Activated CD8-positive, alpha-beta T cell treated with anti-CD3 and anti-CD28 coated beads, Interleukin-2, amount 10 ng/mL, durations not matched to agents 7 days and 5 days (primary cell): ENCODE data around the gene CA9. TPM values are rescaled to one million over a fixed set of nuclear protein-coding genes. Genes with fewer than 3 reads are reported as not detected.
"Not testable (repeated sequence)": the region's sequence is repeated elsewhere in the genome, so short reads cannot be mapped to it uniquely, and the experiment has no call there.

ENCODE experiments used
- ATAC-seq: fragments of 150-1000 bp; cut with Tn5 transposase; one replicate; pipeline ENCODE4 v1.10.0; 2021; ENCODE audit warnings: moderate library complexity
- CTCF ChIA-PET: fragments of 350-600 bp; sonication (Branson Sonifier 250); formaldehyde crosslinking; loops from one replicate; lab custom pipeline; 2021; ENCODE audit warnings: antibody characterized with exemption; lab: Charles Lee
- POLR2A ChIA-PET: fragments of 350-600 bp; sonication (Branson Sonifier 250); formaldehyde crosslinking; loops from one replicate; lab custom pipeline; 2021; ENCODE audit warnings: antibody characterized with exemption; lab: Charles Lee
- DNase-seq: peaks from one replicate; pipeline ENCODE4 v3.0.0-alpha.2; 2020
- H3K27ac Mint-ChIP-seq: one replicate; pipeline ENCODE4 v1.8.0; 2021; ENCODE audit warnings: mild to moderate bottlenecking, mixed read lengths
- H3K27me3 Mint-ChIP-seq: one replicate; pipeline ENCODE4 v1.8.0; 2021; ENCODE audit warnings: low read depth, mixed read lengths
- H3K36me3 Mint-ChIP-seq: one replicate; pipeline ENCODE4 v1.8.0; 2021; ENCODE audit warnings: low read depth, mixed read lengths
- H3K4me1 Mint-ChIP-seq: one replicate; pipeline ENCODE4 v1.8.0; 2021; ENCODE audit warnings: low read depth, mixed read lengths
- H3K4me3 Mint-ChIP-seq: one replicate; pipeline ENCODE4 v1.8.0; 2021; ENCODE audit warnings: mild to moderate bottlenecking, mixed read lengths
- H3K9me3 Mint-ChIP-seq: one replicate; pipeline ENCODE4 v1.8.0; 2022; ENCODE audit warnings: mixed read lengths; ENCODE audit not compliant: insufficient read depth
- total RNA-seq, 2 experiments: library from RNA; stranded (reverse); gene quantifications; one replicate each; pipeline ENCODE4 v1.2.3, GENCODE V29; 2021

Gene CA9
- total RNA-seq = 1 to 10 TPM in 1 of 2 experiments, under 1 TPM in 1; 0.50 to 1.3 TPM

DNA sequence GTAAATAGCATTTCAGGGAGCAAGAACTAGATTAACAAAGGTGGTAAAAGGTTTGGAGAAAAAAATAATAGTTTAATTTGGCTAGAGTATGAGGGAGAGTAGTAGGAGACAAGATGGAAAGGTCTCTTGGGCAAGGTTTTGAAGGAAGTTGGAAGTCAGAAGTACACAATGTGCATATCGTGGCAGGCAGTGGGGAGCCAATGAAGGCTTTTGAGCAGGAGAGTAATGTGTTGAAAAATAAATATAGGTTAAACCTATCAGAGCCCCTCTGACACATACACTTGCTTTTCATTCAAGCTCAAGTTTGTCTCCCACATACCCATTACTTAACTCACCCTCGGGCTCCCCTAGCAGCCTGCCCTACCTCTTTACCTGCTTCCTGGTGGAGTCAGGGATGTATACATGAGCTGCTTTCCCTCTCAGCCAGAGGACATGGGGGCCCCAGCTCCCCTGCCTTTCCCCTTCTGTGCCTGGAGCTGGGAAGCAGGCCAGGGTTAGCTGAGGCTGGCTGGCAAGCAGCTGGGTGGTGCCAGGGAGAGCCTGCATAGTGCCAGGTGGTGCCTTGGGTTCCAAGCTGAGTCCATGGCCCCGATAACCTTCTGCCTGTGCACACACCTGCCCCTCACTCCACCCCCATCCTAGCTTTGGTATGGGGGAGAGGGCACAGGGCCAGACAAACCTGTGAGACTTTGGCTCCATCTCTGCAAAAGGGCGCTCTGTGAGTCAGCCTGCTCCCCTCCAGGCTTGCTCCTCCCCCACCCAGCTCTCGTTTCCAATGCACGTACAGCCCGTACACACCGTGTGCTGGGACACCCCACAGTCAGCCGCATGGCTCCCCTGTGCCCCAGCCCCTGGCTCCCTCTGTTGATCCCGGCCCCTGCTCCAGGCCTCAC lies at the start of gene CA9:
TSS of gene CA9 (plus strand) at position 797 of the 893 bp plus-strand sequence. CDS start at position 829, 32 bp downstream.
- H3K9me3 Mint-ChIP-seq = no peaks in the 10 kb centered on the region
- POLR2A ChIA-PET = interaction anchor here (0.8 to 1.2 kb wide), 2 partner anchors 9 to 16 kb away, joined by 3 read pairs; partner anchors contain the start of genes ARHGEF39 and RMRP

DNA sequence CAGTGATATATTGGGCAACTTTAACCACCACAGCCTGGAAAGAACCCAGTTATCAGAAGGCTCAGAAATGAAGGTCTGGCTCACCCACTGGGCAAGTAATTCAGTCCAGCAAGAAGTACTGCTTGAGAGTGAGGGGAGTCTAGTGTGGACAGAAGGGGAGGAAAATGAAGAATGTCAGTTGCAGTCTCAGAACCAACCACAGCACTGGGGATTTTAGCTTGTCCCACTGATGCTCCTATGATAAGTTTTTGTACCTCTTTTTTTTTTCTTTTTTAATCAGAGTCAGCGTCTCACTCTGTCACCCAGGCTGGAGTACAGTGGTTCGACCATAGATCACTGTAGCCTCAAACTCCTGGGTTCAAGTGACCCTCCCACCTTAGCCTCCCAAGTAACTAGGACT lies 46.2 kb upstream of the CA9 start:
- H3K36me3 Mint-ChIP-seq = no peaks in the 10 kb centered on the region
- DNase-seq = no peak
- H3K27ac Mint-ChIP-seq = no peak overlapping the region
- H3K4me3 Mint-ChIP-seq = no peak overlapping the region
- no peak for ATAC-seq
- H3K9me3 Mint-ChIP-seq = no peaks in the 10 kb centered on the region
- peaks cover 16% of the 10 kb centered on the region for H3K4me1 Mint-ChIP-seq
- H3K27me3 Mint-ChIP-seq = no peaks in the 10 kb centered on the region
- POLR2A ChIA-PET = no interaction called here
- CTCF ChIA-PET = interaction anchor here (8.2 kb wide), 1 partner anchor 19 kb away, joined by 33 read pairs; no protein-coding TSS in a partner anchor

More for the DNA sequence above, at the start of gene CA9:
- no peak for ATAC-seq
- no peak for DNase-seq
- Mint-ChIP-seq H3K4me1 (peaks cover 15% of the 10 kb centered on the region), H3K27me3 (peaks cover 21% of the 10 kb centered on the region), H3K36me3 (no peaks in the 10 kb centered on the region), H3K27ac (no peak within 1 kb of the TSS), H3K4me3 (no peak within 1 kb of the TSS)
- CTCF ChIA-PET = interaction anchor here (0.7 to 1.6 kb wide), 3 partner anchors 14 to 27 kb away, joined by 3 to 7 read pairs (median 4); no protein-coding TSS in a partner anchor

DNA sequence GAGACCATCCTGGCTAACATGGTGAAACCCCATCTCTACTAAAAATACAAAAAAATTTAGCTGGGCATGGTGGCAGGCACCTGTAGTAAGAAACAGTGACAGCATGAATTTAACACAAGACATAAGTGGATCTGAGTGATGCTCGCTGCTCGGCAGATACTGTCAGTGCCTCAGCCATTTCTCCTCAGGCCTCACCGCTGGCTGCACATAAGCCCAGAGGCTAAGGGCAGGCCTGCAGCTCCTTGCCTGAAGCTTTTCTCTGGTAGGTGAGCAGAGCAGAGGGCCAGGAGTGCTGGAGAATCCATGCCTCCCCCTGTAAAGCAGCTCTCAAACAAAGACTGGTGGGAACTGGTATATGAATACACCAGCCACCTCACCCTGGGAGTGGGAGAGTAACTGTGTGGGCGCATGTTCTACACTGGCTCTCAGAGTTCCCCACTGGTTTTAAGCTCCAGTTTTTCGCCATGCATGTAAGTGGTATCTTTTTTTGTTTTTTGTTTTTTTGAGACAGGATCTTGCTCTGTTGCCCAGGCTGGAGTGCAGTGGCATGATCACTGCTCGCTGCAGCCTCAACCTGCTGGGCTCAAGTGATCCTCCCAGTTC lies 45.2 kb upstream of the CA9 start:
- H3K9me3 Mint-ChIP-seq = no peaks in the 10 kb centered on the region
- H3K27ac Mint-ChIP-seq = no peak overlapping the region
- CTCF ChIA-PET = interaction anchor here (1.0 to 8.2 kb wide), 7 partner anchors 9 to 107 kb away, joined by 3 to 33 read pairs (median 11); partner anchors contain the start of genes CCDC107 and RMRP
- peaks cover 16% of the 10 kb centered on the region for H3K4me1 Mint-ChIP-seq
- no peak for DNase-seq
- ATAC-seq = no peak
- POLR2A ChIA-PET = no interaction called here
- H3K4me3 Mint-ChIP-seq = no peak overlapping the region
- no peaks in the 10 kb centered on the region for H3K36me3 Mint-ChIP-seq
- H3K27me3 Mint-ChIP-seq = no peaks in the 10 kb centered on the region

DNA sequence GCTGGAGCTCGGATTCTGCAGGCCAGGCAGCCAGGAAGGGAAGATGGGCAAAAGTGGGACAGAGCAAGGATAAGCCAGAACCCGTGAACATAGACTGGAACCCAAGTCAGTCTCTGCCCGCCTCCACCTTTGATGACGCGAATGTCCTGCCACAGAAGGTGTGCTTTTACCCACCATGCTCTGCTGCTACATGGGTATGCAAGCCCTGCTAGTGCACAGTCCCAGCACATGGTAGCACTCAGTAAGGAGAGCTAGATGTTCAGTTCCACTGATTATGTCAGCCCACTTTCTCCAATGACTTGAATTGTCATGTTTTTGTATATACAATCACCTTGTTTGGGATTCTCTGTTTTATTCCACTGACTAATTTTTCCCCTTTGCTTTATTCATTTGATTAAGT lies 44.1 kb upstream of the CA9 start:
- DNase-seq (no peak), ATAC-seq (peak; percentile 47)
- Mint-ChIP-seq H3K27ac (no peak overlapping the region), H3K4me3 (no peak overlapping the region), H3K9me3 (no peaks in the 10 kb centered on the region), H3K36me3 (no peaks in the 10 kb centered on the region), H3K4me1 (peaks cover 16% of the 10 kb centered on the region), H3K27me3 (no peaks in the 10 kb centered on the region)
- ChIA-PET CTCF (interaction anchor here (1.0 to 8.2 kb wide), 7 partner anchors 10 to 29 kb away, joined by 3 to 33 read pairs (median 11); partner anchors contain the start of genes CCDC107 and RMRP), POLR2A (no interaction called here)

DNA sequence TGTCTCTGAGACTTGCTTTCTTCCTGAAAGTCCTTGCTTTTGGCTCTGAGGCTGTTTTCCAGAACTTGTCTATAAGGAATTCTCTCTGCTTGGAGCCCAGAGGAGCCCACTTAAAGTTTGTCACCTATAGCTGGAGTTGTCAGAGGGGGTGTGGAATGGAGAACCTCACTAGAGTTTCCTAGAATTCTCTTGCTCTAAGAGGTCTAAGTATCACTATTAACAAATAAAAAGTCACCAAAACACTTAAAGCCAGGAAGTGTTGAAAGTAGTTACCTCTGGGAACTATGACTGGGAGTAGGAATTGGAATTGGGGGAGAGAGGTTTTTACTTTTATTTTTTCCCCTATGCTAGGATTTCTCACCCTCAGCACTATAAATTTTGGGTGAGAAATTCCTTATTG lies 38.0 kb upstream of the CA9 start:
- DNase-seq = no peak
- Mint-ChIP-seq H3K36me3 (peaks cover 18% of the 10 kb centered on the region), H3K27me3 (no peaks in the 10 kb centered on the region), H3K4me3 (no peak overlapping the region), H3K27ac (no peak overlapping the region), H3K9me3 (no peaks in the 10 kb centered on the region), H3K4me1 (peaks cover 50% of the 10 kb centered on the region)
- POLR2A ChIA-PET = interaction anchor here (1.3 kb wide), 1 partner anchor 17 kb away, joined by 3 read pairs; no protein-coding TSS in a partner anchor
- CTCF ChIA-PET = interaction anchor here (0.9 to 2.3 kb wide), 4 partner anchors 11 to 24 kb away, joined by 4 to 10 read pairs (median 8); partner anchors contain the start of genes CCDC107 and RMRP
- no peak for ATAC-seq

DNA sequence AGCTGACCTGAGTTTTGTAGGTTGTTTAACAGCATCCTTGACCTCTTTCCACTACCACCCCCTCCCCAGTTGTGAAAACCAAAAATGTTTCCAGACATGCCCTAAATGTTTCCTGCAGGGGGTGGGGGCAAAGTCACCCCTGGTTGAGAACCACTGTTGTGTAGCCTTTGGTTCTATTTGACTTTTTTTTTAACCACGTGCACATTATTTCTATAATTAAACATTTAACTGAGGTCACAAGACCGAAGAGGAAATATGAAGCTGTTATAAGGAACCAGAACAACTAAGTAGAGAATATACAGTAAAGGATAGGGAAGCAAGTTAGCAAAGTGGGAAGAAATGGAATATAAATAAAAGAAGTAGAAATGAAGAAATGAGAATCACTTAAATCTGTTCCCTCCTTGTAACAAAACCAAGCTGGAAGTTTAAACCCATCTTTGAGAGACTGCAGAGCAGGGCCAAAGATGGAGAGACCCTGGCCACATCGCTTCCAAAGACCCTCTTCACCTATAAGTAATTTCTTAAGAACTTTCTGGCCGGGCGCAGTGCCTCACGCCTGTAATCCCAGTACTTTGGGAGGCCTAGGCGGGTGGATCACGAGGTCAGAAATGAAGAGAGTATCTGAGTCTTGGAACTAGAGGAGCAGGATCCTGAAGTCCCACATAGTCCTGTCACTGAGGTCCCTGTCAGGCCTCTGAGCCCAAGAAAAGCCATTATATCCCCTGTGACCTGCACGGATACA lies 37.4 kb upstream of the CA9 start:
- no peaks in the 10 kb centered on the region for H3K27me3 Mint-ChIP-seq
- ChIA-PET CTCF (interaction anchor here (1.3 to 2.3 kb wide), 3 partner anchors 11 to 25 kb away, joined by 6 to 10 read pairs (median 9); no protein-coding TSS in a partner anchor), POLR2A (interaction anchor here (1.3 kb wide), 1 partner anchor 17 kb away, joined by 3 read pairs; no protein-coding TSS in a partner anchor)
- peaks cover 24% of the 10 kb centered on the region for H3K36me3 Mint-ChIP-seq
- no peak overlapping the region for H3K27ac Mint-ChIP-seq
- ATAC-seq = no peak
- no peaks in the 10 kb centered on the region for H3K9me3 Mint-ChIP-seq
- H3K4me1 Mint-ChIP-seq = peaks cover 56% of the 10 kb centered on the region
- DNase-seq = no peak
- H3K4me3 Mint-ChIP-seq = no peak overlapping the region

DNA sequence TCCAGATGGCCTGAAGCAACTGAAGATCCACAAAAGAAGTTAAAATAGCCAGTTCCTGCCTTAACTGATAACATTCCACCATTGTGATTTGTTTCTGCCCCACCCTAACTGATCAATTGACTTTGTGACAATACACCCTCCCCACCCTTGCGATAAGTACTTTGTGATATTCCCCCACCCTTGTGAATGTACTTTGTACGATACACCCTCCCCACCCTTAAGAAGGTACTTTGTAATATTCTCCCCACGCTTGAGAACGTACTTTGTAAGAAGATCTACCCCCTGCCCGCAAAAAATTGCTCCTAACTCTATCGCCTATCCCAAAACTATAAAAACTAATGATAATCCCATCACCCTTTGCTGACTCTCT lies 36.9 kb upstream of the CA9 start:
- Mint-ChIP-seq H3K4me1 (peaks cover 62% of the 10 kb centered on the region), H3K36me3 (peaks cover 29% of the 10 kb centered on the region), H3K27ac (peak overlapping the region; percentile 14)
- CTCF ChIA-PET = interaction anchor here (1.6 to 2.3 kb wide), 2 partner anchors 10 to 17 kb away, joined by 9 to 10 read pairs; no protein-coding TSS in a partner anchor
- H3K27me3 Mint-ChIP-seq, H3K9me3 Mint-ChIP-seq, H3K4me3 Mint-ChIP-seq, ATAC-seq, POLR2A ChIA-PET, DNase-seq: not testable (repeated sequence)

DNA sequence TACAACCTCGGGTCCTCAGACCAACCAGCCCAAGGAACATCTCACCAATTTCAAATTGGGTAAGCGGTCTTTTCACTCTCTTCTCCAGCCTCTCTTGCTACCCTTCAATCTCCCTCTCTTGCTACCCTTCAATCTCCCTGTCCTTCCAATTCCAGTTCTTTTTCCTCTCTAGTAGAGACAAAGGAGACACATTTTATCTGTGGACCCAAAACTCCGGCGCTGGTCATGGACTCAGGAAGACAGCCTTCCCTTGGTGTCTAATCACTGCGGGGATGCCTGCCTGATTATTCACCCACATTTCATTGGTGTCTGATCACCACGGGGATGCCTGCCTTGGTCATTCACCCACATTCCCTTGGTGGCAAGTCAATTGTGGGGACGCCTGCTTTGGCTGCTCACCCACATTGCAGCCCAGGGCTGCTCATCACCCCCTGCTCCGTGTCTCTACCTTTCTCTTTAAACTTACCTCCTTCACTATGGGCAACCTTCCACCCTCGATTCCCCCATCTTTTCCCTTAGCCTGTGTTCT lies 36.2 kb upstream of the CA9 start:
- Mint-ChIP-seq H3K27ac (peak overlapping the region; percentile 85), H3K4me1 (peaks cover 65% of the 10 kb centered on the region), H3K36me3 (peaks cover 30% of the 10 kb centered on the region)
- ATAC-seq, H3K27me3 Mint-ChIP-seq, DNase-seq, H3K9me3 Mint-ChIP-seq, H3K4me3 Mint-ChIP-seq: not testable (repeated sequence)
- ChIA-PET CTCF (interaction anchor here (2.9 to 3.9 kb wide), 3 partner anchors 10 to 25 kb away, joined by 15 to 37 read pairs (median 21); no protein-coding TSS in a partner anchor), POLR2A (interaction anchor here (1.0 kb wide), 1 partner anchor 20 kb away, joined by 5 read pairs; no protein-coding TSS in a partner anchor)

DNA sequence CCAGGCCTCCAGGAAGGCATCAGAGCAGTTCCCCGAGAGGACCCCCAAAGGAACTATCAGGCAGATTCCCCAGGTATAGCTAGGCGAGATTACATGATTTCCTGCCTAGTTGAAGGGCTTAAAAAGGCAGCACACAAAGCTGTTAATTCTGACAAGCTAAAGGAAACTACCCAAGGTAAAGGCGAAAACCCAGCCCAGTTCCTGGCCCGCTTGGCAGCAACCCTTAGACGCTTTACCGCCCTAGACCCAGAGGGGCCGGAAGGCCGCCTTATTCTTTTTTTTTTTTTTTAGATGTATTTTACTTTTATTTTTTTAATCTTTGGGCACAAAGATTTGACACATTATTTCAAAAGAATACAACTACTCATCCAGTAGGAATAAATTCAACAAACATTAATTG lies 35.0 kb upstream of the CA9 start:
- H3K27me3 Mint-ChIP-seq, H3K9me3 Mint-ChIP-seq: not testable (repeated sequence)
- Mint-ChIP-seq H3K27ac (peak overlapping the region; percentile 91), H3K36me3 (peaks cover 41% of the 10 kb centered on the region), H3K4me3 (peak overlapping the region; percentile 34), H3K4me1 (peaks cover 72% of the 10 kb centered on the region)
- peak; percentile 64 for ATAC-seq
- ChIA-PET POLR2A (interaction anchor here (0.6 to 2.3 kb wide), 11 partner anchors 9 to 94 kb away, joined by 3 to 11 read pairs (median 6); partner anchors contain the start of genes ARHGEF39, CCDC107, CREB3 and RMRP), CTCF (interaction anchor here (0.9 to 4.1 kb wide), 10 partner anchors 9 to 58 kb away, joined by 4 to 37 read pairs (median 10); partner anchors contain the start of genes ARHGEF39, CCDC107 and RMRP)
- peak; percentile 64 for DNase-seq

DNA sequence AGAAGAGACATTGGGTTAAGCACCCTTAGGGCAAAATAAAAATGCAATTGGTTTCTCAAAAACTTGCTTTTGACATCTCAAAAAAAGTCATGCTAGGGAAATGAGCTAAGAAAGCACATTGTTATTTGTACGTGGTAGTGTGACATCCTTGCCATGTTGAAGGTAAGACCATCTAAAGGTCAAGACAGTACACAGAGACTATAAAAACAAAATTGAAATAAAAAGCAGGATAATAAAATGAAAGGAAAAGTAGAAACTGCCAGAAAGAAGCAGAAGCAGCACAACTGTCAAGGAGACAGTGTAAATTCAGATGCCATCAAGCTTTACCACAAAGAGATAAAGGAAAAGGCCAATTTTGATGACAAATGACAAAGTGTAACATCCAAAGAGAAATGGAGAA lies 34.5 kb upstream of the CA9 start:
- not testable (repeated sequence) for DNase-seq, H3K9me3 Mint-ChIP-seq, H3K27me3 Mint-ChIP-seq
- Mint-ChIP-seq H3K27ac (peak overlapping the region; percentile 91), H3K36me3 (peaks cover 42% of the 10 kb centered on the region), H3K4me3 (peak overlapping the region; percentile 43), H3K4me1 (peaks cover 73% of the 10 kb centered on the region)
- ChIA-PET POLR2A (interaction anchor here (0.7 to 2.3 kb wide), 9 partner anchors 8 to 93 kb away, joined by 3 to 11 read pairs (median 7); partner anchors contain the start of genes ARHGEF39, CCDC107, CREB3 and RMRP), CTCF (interaction anchor here (0.6 to 4.1 kb wide), 10 partner anchors 9 to 57 kb away, joined by 3 to 37 read pairs (median 10); partner anchors contain the start of genes ARHGEF39, CCDC107 and RMRP)
- peak; percentile 64 for ATAC-seq
